Heart left ventricle (tissue), 16 donors: ENCODE results near the gene CUX1. TPM values are rescaled to one million over a fixed set of nuclear protein-coding genes. Genes with fewer than 3 reads are reported as not detected.

ENCODE experiments used
- ATAC-seq, 4 donors: fragments of 200-7000 bp; cut with Tn5 transposase; one replicate each; pipeline ENCODE4 v1.9.1; 2020 to 2022; ENCODE audit warnings: moderate library complexity in 4 of 4, mild to moderate bottlenecking in 3 of 4, moderate number of reproducible peaks in 1 of 4
- DNase-seq, 5 donors: peaks; one replicate each; pipeline ENCODE4 v3.0.0-alpha.2; 2020
- H3K27ac ChIP-seq, 12 donors: fragments of 200-600 bp; sonication (generic) in 4 of 12; one replicate each; pipeline versions ENCODE4 v1.5.0 to v1.8.0; 2016 to 2022; ENCODE audit warnings: mild to moderate bottlenecking in 2 of 12
- H3K27me3 ChIP-seq, 9 donors: fragments of 200-600 bp; sonication (generic) in 2 of 9; one replicate each; pipeline versions ENCODE4 v1.5.1 to v1.8.0; 2016 to 2022; ENCODE audit warnings: mild to moderate bottlenecking in 3 of 9
- H3K36me3 ChIP-seq, 9 donors: fragments of 200-600 bp; sonication (generic) in 2 of 9; one replicate each; pipeline versions ENCODE4 v1.5.0 to v1.8.0; 2018 to 2022; ENCODE audit warnings: mild to moderate bottlenecking in 2 of 9
- H3K4me1 ChIP-seq, 12 donors: fragments of 200-600 bp; sonication (generic) in 4 of 12; one replicate each; pipeline versions ENCODE4 v1.5.0 to v1.8.0; 2016 to 2022; ENCODE audit warnings: mild to moderate bottlenecking in 3 of 12
- H3K4me3 ChIP-seq, 12 donors: fragments of 200-600 bp; sonication (generic) in 4 of 12; one replicate each; pipeline versions ENCODE4 v1.5.0 to v1.8.0; 2017 to 2022; ENCODE audit warnings: mild to moderate bottlenecking in 9 of 12, moderate library complexity in 4 of 12
- H3K9me3 ChIP-seq, 12 donors: fragments of 200-600 bp; sonication (generic) in 4 of 12; one replicate each; pipeline versions ENCODE4 v1.5.0 to v1.8.0; 2016 to 2022; ENCODE audit warnings: mild to moderate bottlenecking in 1 of 12
- CTCF ChIP-seq, 12 donors: fragments of 200-600 bp; sonication (generic) in 4 of 12; IDR thresholded peaks; one replicate each; pipeline versions ENCODE4 v1.5.0 to v1.8.0; 2018 to 2022; ENCODE audit warnings: antibody characterized with exemption in 12 of 12, mild to moderate bottlenecking in 5 of 12
- POLR2A ChIP-seq, 2 donors: fragments of 450-650 bp; IDR thresholded peaks; one replicate each; pipeline ENCODE4 v1.6.1; 2017; ENCODE audit warnings: antibody characterized with exemption in 2 of 2, mild to moderate bottlenecking in 2 of 2, moderate library complexity in 2 of 2
- WGBS, 4 donors: extraction: QIAGEN DNeasy Blood & Tissue Kit in 2 of 4; methylation state at CpG; one replicate each; pipeline versions ENCODE4 v1.1.5 to v1.1.7; 2013 to 2018; 5-methylcytosine and 5-hydroxymethylcytosine counted together
- intact Hi-C, 10 donors: fragments of 100-400 bp; cut with DNase I; formaldehyde crosslinking; loops; one replicate each; pipeline versions ENCODE4 v1.11.1 to v1.14.2; 2022
- polyA plus RNA-seq, 2 donors: library from polyadenylated mRNA; stranded (reverse); fragments of 200-250 nt; gene quantifications; one replicate each; pipeline ENCODE4 v1.2.3, GENCODE V29; 2013
- total RNA-seq, 9 donors: library from RNA; depleted of rRNA in 2 of 9; stranded (reverse); fragments of >200 nt in 2 of 9; fragmentation: NEBNext Ultra II Directional in 3 of 9; extraction: Animal tissue kit (Norgen Biotek cat#: 25700) in 3 of 9; gene quantifications; one replicate each; pipeline versions ENCODE4 v1.1.0 to v1.2.4, GENCODE V29; 2016 to 2023
- donor health status: ischemic (EF 13 %, LVEDD 7.1; RV severe dilation, severe dysfunction).
- donor health status: healthy with polysubstance abuse.
- donor health status: DM: no; HTN: yes; CAD: no.
- donor health status: DM: no; HTN: no; CAD: no.
- donor health status: ischemic (EF 25% LVEDD 6.9; RV normal size, moderate dysfunction).
- donor health status: ischemic (EF 25% LVEDD 5.7; RV mildly dilated, moderate dysfunction).
- donor health status: healthy.
- donor health status: DM: yes; HTN: yes; CAD: no.
- donor health status: ischemic (EF 35%, LVEDD 5.7; RV mildly dilated, moderate dysfunction).
- donor health status: nonischemic (EF 11% LVEDD 7.7; RV severe dilation, severe dysfunction).
- donor health status: DM: yes; HTN: yes; CAD: no.
- donor health status: PGD.
- donor health status: ischemic (EF 29% LVEDD 5.4; RV normal size, mild dysfunction).
- donor health status: nonischemic (EF 23%, LVEDD 6.1; RV moderate dilation, normal function).

The CUX1 gene
- total and polyA plus RNA-seq, 11 donors = 51.9 to 173 (median 122) TPM

- H3K4me1 ChIP-seq = peaks cover 0 to 43% (median 25%) of the 10 kb centered on the region in 12 donors
- H3K36me3 ChIP-seq = peaks cover 0 to 37% (median 26%) of the 10 kb centered on the region in 9 donors
- no peaks in the 10 kb centered on the region for H3K9me3 ChIP-seq
- peak overlapping the region in 1 of 12 donors; percentile 64 for H3K27ac ChIP-seq
- DNase-seq (peak in 1 of 5 donors; percentile 10), ATAC-seq (no peak)
- H3K4me3 ChIP-seq = no peak overlapping the region
- WGBS, 4 donors = 94 to 97% (median 95%) methylated on average over 15 of the region's 15 CpGs
- intact Hi-C loops = no loop called here
- no peaks in the 10 kb centered on the region for H3K27me3 ChIP-seq
- TF ChIP-seq POLR2A (IDR thresholded peaks at IDR 0.05) = no peak
- no peak for TF ChIP-seq CTCF (IDR thresholded peaks at IDR 0.05)
These were observed 99.5 kb downstream of the CUX1 start for GRCh38 chr7:101916876-101917275.

GRCh38 chr7:101917566-101917965, 100.1 kb downstream of the CUX1 start:
- peak in 1 of 5 donors; percentile 17 for DNase-seq
- Histone ChIP-seq H3K36me3 (peaks cover 0 to 37% (median 26%) of the 10 kb centered on the region in 9 donors), H3K27me3 (no peaks in the 10 kb centered on the region), H3K4me3 (no peak overlapping the region), H3K27ac (peak overlapping the region in 1 of 12 donors; percentile 64), H3K9me3 (no peaks in the 10 kb centered on the region), H3K4me1 (peaks cover 0 to 43% (median 22%) of the 10 kb centered on the region in 12 donors)
- no peak for TF ChIP-seq CTCF (IDR thresholded peaks at IDR 0.05)
- no peak for TF ChIP-seq POLR2A (IDR thresholded peaks at IDR 0.05)
- intact Hi-C loops = no loop called here
- no peak for ATAC-seq
- 91 to 94% (median 94%) methylated on average over 11 of the region's 11 CpGs for WGBS, 4 donors

DNA sequence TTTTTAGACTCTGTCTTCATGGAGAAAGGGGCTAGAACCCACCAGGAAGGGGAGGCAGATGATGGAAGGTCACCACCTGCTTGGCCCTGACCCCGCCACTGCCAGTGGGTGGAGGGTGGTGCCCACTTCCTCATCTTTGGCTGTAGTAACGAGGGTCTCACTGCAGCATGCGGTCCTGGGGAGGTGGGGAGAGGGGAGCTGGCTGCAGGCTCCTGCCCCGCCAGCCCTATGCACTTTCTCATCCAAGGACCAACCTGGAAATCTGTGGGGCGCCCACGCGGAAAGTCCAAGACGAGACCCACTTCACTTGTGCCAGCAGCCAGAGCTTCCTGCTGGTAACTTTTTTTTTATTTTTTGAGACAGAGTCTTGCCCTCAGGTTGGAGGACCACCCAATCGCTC, 101.0 kb downstream of the CUX1 start:
- TF ChIP-seq CTCF (IDR thresholded peaks at IDR 0.05) (no peak), POLR2A (IDR thresholded peaks at IDR 0.05) (no peak)
- ATAC-seq = no peak
- Histone ChIP-seq H3K27ac (no peak overlapping the region), H3K27me3 (no peaks in the 10 kb centered on the region), H3K36me3 (peaks cover 0 to 37% (median 26%) of the 10 kb centered on the region in 9 donors), H3K4me3 (no peak overlapping the region), H3K9me3 (no peaks in the 10 kb centered on the region), H3K4me1 (peaks cover 0 to 43% (median 22%) of the 10 kb centered on the region in 12 donors)
- intact Hi-C loops = no loop called here
- DNase-seq = peak in 1 of 5 donors; percentile 19
- 91 to 96% (median 95%) methylated on average over 6 to 9 of the region's 9 CpGs for WGBS, 4 donors

- ATAC-seq (no peak), DNase-seq (peak in 1 of 5 donors; percentile 20)
- Histone ChIP-seq H3K27ac (peak overlapping the region in 1 of 12 donors; percentile 34), H3K9me3 (no peaks in the 10 kb centered on the region), H3K4me3 (no peak overlapping the region), H3K36me3 (peaks cover 0 to 37% (median 26%) of the 10 kb centered on the region in 9 donors), H3K4me1 (peaks cover 0 to 43% (median 22%) of the 10 kb centered on the region in 12 donors), H3K27me3 (no peaks in the 10 kb centered on the region)
- intact Hi-C loops = no loop called here
- TF ChIP-seq POLR2A (IDR thresholded peaks at IDR 0.05) = no peak
- TF ChIP-seq CTCF (IDR thresholded peaks at IDR 0.05) = no peak
- 89 to 94% (median 91%) methylated on average over 23 to 24 of the region's 24 CpGs for WGBS, 4 donors
These were observed 102.1 kb downstream of the CUX1 start for GRCh38 chr7:101919363-101920115.
